ENCODE results near the gene ZSWIM3.

DNA sequence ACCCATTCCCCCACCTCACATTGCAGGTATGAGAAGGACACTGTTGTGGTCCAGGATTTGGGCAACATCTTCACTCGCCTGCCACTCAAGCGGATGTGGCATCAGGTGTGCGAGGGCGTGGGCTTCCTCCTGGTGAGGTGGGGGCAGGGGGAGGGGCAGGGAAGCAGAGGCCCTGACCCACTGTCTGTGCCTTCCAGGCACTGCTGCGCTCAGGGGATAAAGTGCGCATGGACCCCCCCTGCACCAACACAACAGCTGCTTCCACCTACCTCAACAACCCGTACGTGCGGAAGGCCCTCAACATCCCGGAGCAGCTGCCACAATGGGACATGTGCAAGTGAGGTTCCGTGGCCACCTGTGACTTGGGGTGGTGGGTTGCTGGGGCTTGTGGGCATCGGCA lies 37.4 kb downstream of the ZSWIM3 start:
- TF ChIP-seq ZFP30 (CRISPR knock-in tag; IDR thresholded peaks at IDR 0.05), result no peak
- no peak for TF ChIP-seq TCF4 (CRISPR knock-in tag; IDR thresholded peaks at IDR 0.05; ENCODE audit: borderline replicate concordance)
- TF ChIP-seq OSR1 (CRISPR knock-in tag; IDR thresholded peaks at IDR 0.05), result no peak
- TF ChIP-seq CSDC2 (CRISPR knock-in tag; IDR thresholded peaks at IDR 0.05), result no peak
- no peak for TF ChIP-seq ZFP3 (CRISPR knock-in tag; IDR thresholded peaks at IDR 0.05)
- TF ChIP-seq TOX (CRISPR knock-in tag; IDR thresholded peaks at IDR 0.05; ENCODE audit: borderline replicate concordance), result no peak
- no peak for TF ChIP-seq ZNF8 (CRISPR knock-in tag; IDR thresholded peaks at IDR 0.05)
- no peak for TF ChIP-seq RARB (CRISPR knock-in tag; IDR thresholded peaks at IDR 0.05)
- TF ChIP-seq ZC3H10 (CRISPR knock-in tag; IDR thresholded peaks at IDR 0.05), result no peak
- no peak for TF ChIP-seq ZNF565 (CRISPR knock-in tag; conservative IDR thresholded peaks at IDR 0.05; ENCODE audit: low read depth)
